AG09309 (cell line): Measurements from ENCODE around the gene ZNF396.

ENCODE experiments used
- DNase-seq: peaks from one replicate; pipeline ENCODE4 v3.0.0-alpha.2; 2010; ENCODE audit warnings: low read depth
- H3K4me3 ChIP-seq: 2 replicates; pipeline ENCODE4 v1.5.1; 2011; ENCODE audit warnings: mild to moderate bottlenecking, low read depth, low read length, moderate library complexity; ENCODE audit not compliant: control insufficient read depth
- CTCF ChIP-seq: IDR thresholded peaks from 2 replicates; pipeline ENCODE4 v1.5.1; 2011; ENCODE audit warnings: mild to moderate bottlenecking, low read depth, low read length, inconsistent platforms; ENCODE audit not compliant: insufficient read depth, control insufficient read depth; ENCODE audit errors: missing control alignments

ZNF396 gene

GRCh38 chr18:35322486-35323458, 54.4 kb downstream of the ZNF396 start:
- no peak for DNase-seq
- H3K4me3 ChIP-seq = no peak overlapping the region
- no peak for TF ChIP-seq CTCF
